ENCODE results near the gene HOXB5. TPM values are rescaled to one million over a fixed set of nuclear protein-coding genes. Genes with fewer than 3 reads are reported as not detected.

The HOXB5 gene
- polyA plus RNA-seq, 4 donors: 23.9 to 51.6 (median 37.1) TPM

DNA sequence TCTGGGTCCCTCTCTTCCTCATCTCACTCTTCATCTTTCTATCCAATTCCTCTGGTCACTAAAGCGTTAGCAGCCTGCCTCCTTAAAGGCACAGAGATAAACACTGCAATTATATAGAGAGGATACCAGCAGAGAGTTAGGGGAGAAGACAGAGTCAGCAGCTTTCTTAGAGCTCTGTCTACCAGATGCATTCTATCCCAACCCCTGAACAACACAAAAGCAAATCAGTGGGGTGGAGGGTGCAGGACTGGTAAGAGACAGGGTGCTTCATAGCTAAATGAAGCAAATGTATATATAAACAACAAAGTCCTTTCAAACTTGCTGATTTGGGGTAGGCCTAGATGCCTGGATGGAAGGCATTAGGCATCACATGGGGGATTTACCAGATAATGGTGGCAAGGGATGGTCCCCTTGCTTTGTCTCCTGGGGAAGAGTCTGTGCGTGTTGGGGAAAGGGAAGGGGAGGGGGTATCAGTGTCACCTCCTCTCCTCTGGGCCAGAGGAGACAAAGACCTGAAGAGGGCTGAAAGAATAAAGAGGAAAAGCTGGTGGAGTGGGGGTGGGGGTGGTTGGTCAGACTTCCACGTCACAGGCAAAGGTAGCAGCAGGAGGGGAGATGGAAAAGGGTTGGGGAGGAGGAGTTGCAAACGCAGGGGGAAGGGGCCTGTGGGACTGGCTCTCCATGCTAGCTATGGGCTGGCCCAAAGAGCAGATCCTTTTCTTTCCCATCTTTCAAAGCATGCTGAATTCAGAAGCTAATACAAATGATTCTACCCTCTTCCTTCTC, 27.5 kb downstream of the HOXB5 start:
- DNase-seq (ENCODE audit: low read depth in 4 of 4, low spot score in 2 of 4): no peak

DNA sequence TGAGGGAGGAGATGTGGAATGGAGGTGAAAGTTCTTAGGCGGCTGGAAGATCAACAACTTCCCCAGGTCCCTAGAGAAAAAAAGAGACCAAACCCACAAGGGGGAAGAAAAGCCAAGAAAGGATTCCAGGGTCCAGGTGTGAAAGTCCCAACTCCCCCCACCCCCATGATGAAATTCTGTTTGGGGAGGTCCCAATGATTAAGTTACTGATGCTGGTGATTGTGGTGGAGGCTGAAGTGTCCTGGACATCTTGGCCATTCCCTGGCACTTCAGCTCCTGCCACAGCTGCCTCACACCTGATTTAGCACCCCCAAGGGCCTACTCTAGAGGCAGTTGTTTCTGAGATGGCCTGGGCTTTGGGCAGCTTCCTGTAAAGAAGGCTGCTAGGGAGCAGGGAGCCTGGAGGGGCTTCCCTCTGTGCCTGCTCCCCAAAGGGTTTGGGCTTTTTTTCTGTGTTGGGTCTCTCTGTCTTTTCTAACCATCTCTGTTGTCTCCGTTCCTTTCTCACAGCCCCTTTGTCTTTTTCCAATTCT, 28.5 kb downstream of the HOXB5 start:
- DNase-seq (ENCODE audit: low read depth in 4 of 4, low spot score in 2 of 4): no peak

DNA sequence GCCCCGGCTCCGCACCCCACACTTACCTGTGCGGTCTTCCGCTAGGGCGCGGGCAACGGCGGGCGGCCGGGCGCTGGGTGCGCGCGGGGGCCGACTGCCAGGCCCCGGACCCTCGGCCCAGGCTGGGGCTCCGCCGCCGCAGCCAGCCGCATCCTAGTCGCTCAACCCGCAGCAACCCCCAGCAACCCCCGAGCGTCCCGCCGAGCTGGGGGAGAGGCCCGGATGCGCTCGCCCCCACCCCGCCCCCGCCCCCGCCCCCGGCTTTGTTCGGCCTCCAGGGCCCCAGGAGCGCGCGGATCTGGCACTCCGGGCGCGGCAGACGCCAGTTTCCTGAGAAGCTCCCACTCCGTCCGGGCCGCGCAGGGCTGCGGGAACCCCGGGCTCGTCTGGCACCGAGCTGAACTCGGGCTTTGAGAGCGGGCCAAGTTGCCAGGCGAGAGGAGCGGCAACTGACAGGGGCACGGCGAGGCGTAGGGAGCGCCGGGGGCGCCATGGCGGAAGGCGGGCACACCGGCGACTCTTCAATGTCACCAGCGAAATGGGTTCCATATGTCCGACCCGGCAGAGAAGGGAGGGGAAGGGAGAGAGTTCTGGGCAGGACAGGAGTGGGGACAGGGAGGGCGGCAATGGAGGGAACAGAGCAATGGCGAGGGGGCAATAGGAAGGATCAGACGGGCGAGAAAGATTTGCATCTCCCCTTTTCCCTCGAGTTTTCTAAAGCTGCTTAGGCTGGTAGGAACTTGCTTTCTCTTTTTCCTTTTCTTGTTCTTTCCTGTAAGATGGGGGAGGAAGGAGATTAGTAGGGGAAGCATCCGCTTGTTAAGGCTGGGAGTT, 29.2 kb downstream of the HOXB5 start:
- DNase-seq (ENCODE audit: low read depth in 4 of 4, low spot score in 2 of 4): no peak

DNA sequence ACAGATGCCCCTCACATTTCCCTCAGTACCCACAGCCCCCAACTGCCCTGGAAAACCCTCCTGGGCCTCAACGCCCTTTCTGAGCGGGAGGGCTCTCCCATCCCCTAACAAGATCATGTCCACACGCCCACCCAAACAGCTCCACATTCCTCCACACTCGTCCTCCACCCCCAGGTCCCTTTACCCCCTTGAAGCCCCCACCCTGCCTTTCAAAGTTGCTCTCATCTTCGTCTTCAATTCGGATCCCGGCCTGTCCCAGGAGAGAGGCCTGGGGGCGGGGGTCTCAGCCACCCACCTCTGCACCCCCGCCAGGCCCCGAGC, 29.8 kb downstream of the HOXB5 start:
- no peak for DNase-seq (ENCODE audit: low read depth in 4 of 4, low spot score in 2 of 4)

DNA sequence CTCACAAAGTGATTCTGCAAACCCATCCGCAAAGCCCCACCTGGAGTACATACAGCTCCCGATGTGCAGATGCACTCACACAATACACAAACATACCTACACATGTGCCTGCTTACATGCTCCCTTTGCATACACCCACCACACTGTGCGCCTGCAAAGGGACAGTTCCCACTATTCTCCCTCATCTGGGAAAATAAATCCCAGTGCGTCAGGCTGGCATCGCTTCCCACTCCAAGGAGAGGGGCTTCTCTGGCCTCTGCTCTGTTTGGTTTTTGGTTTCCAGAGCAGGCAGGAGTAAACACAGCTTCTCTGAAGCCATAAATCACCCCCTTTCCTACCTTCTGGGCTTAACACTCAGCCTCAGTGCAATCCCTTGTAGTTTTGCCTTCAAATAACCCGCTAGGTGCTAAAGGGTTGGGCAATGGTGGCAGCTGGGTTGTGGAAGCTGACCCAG, 30.2 kb downstream of the HOXB5 start:
- no peak for DNase-seq (ENCODE audit: low read depth in 4 of 4, low spot score in 2 of 4)

DNA sequence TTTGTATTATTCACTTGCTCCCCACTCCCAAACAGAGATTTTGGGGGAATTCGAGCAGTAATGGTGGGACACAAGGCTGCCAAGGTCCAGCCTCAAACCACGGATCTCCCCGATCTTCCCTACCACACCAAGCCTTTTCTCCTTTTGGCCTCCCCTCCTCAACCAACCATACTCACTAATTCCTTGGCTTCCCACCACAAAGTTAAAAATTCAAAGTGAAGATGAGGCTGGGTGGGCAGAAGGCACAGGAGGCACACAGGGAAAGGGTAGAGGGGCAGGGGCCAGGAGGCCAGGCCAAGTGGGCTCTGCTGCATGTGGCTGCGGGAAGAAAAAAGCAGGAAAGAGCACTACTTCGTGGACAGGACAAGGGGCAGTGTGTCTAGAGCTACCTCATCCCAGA, 30.6 kb downstream of the HOXB5 start:
- DNase-seq (ENCODE audit: low read depth in 4 of 4, low spot score in 2 of 4): no peak

DNA sequence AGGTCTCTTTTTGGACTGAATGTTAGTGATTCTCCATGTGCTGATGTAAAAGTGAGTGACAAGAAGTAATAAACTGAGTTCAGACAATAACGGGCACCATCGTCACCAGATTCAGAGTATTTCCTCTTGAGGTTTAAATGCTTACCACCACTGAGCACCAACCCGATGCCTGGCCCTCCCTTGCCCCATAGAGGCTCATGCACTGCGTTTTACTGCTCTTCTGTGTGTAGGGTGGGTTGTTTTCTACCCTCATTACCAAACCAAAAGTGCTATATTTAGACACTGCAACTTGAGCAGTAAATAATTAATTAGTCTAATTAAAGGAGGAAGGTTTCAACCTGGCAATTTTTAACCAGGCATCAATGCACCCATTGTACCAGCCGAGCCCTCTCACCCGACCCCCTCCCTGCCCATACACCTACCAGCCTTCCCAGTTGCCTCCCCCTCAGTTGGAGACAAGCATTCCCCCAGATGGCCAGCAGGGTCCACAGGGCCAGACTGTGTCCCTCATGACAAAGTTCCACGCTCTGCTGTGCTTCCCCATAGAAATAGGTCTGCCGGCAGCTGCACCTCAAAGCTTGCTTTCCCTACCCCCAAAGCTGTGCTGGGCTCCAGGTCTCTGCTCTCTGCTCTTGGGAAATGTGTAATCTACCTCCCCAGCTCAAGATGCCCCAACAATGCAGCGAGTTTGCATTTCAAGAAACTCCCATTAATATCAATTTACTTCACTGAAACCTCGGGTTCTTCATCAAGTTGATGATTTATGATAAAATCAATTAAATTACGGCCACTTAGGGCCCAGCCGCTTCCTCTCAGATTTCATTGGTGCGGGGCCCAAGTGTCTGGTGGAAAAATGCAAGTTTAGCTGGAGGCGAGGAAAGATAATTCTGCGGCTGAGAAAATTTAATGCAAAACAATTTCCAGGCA, 31.4 kb downstream of the HOXB5 start:
- no peak for DNase-seq (ENCODE audit: low read depth in 4 of 4, low spot score in 2 of 4)

DNA sequence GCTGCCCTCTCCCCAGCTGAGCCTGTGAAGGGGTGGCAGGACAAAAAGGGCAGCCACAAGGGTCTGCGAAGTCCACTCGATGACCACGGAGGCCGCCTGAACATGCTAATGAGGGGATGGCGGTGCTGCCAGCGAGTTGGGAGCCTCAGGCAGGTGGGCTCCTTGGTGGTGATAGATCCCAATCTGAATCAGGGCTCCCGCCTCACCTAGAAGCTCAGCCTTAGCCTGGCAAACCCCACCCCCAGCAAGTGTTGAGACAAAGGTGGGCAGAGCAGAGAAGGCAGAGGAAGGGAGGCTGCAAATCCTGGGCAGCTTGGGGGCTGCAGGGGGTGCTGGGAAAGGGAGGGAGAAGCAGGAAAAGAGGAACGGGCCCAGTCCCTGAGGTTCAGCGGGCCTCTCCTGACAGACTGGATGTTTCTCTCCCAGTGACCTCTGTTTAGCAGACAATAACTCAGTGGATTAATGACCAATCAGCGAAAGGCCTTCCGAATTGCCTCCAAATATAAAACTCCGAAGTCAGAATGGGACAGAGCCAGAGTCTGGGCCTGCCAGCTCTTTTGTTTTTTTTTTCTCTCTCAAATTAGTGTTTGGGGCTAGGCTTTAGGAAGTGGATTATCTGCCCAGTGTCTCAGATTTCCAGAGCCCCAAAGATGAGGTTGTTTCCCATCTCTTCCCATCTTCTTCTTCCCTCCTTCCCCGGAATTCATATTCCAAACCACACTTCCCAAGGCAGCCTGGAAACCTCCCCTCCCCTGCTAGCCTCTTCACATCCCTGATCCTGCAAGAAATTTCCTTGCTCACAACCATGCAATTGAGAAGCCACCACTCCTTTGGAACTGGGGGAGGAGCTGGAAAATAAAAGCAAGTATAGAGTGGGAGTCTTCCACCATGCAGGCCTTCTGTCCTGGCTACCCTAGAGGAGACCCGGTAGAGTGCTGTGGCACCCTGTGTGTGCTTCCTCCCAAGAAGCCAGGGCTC, 33.5 kb downstream of the HOXB5 start:
- DNase-seq (ENCODE audit: low read depth in 4 of 4, low spot score in 2 of 4): no peak

DNA sequence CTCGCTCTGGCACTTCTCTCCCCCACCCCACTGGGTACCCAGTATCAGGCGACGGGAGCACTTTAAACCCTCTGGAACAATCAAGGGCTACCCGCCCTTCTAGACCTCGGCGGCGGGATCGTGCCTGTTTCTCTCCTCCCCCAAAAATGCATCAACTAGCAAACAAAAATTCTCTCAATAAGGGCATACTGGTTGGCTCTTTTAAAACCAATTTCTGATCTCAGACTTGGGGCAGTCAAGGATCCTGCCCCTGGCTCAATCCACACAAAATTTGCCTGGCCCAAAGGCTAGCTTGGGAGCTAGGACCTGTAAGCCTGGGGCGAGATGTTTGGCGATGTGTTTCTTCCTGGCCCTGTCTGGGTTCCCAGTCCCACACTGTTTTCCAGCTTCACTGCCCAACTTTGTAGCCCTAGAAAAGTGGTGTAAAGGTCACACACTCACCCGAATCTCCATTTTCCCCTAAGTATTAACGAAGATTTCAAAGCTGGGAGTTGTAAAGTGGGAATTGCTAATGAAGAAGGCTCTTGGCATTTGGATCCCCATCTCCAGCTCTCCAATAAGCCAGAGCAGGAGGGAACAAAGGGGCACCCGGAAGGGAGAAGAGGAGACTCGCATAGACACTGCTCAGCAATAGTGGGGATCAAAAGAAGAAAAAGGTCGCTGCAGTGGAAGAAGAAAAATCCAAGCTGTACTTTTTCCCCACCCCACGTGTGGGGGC, 34.3 kb downstream of the HOXB5 start:
- DNase-seq (ENCODE audit: low read depth in 4 of 4, low spot score in 2 of 4): no peak

DNA sequence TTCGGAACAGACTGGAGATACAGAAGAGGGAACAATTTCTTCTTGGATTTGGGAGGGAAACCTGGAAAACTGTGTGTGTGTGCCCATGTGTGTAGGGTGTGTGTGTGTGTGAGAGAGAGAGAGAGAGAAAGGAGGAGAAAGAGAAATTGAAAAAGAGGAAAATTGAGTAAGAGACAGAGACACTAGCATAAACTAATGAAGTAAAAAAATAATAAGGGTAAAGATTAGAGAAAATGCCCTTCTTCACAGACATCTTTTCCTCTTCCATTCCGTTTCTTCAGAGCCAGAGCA, 34.8 kb downstream of the HOXB5 start:
- DNase-seq (ENCODE audit: low read depth in 4 of 4, low spot score in 2 of 4): no peak

DNA sequence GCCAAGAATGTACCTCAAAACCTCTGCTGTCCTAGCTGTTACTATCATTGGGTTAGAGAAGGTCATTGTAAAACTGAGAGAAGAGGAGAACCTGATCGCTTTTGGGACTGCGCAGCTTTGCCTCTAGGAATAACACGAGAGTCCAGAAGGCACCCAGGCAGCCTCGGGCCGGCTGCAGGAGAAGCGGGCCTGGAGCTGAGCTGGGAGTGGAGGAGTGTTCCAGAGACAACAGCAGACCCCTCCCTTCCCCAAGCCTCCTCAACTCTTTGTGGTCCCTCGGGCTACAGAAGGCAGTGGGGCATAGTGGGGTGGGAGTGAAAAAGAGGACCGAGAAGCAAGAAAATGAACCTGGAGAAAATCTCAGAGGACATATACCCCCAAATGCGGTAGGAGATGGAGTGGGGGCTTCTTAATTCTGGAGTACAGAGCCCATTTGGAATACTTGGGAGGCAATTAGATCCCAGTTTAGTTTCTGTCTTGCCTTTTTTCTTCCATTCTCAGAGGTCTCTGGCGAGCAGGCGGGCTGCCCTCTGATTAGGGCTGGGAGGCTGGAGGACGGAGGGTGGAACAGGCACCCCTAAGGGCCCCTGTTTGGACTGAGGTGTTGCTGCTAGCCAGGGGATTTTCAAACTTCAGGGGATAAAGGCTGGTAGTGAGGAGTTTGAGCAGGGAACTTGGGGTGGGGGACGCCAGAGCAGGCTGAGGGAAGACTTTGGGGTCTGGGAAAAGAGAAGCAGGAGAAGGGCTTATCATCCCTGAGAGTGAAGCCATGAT, 35.3 kb downstream of the HOXB5 start:
- no peak for DNase-seq (ENCODE audit: low read depth in 4 of 4, low spot score in 2 of 4)

DNA sequence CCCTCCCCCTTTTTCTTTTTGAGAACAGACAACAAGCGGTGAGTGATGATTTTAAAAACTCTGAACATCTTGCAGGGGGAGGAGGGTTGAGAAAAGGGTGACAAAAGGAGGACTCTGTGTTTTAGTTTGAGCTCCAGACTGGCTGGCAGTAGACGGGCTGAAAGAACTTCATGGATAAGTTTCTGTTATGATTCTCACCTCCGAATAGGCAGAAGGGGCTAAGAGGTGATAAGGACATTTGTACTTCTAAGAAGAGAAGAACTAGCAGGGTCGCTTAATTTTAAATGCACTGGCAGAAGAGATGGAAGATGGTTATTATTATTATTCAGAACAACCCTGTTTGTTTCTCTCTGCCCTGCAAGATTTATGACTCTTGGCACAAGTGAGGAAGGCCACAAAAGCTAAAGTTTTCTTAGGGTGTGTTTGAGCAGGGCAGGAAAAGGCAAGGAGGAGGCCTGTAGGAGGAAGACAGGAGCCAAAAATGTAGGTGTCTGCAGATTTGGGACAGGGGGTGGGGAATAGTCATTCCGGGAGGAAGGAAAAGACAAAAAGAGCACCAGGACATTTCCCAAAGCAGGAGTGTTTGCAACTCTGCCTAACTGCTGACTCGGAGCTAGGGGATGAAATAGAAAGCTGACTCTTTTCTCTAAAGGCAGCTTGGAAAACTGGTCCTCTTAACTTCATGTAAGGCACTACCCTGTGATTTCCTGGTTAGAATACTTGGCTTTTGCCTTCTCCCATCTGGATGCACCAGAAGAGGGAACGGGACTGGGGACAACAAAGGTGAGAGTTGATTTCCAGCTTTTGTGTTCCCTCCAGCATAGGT, 36.8 kb downstream of the HOXB5 start:
- no peak for DNase-seq (ENCODE audit: low read depth in 4 of 4, low spot score in 2 of 4)

DNA sequence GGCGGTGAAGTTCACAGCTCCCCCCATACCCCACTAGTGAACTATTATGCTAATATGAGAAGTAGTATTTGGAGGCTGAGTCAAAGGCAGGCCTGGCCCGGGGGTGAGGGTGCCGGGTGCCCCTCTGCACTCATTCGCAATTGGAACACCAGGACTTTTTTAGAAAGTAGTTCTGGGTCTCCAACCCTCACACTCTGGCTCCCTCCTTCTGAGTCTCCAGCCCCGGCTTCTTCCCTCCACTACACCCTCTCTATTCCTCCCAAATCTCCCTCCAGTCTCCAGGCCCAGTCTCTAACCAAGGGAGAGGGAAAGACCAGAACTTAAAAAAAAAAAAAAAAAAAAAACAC, 37.4 kb downstream of the HOXB5 start:
- DNase-seq (ENCODE audit: low read depth in 4 of 4, low spot score in 2 of 4): no peak

DNA sequence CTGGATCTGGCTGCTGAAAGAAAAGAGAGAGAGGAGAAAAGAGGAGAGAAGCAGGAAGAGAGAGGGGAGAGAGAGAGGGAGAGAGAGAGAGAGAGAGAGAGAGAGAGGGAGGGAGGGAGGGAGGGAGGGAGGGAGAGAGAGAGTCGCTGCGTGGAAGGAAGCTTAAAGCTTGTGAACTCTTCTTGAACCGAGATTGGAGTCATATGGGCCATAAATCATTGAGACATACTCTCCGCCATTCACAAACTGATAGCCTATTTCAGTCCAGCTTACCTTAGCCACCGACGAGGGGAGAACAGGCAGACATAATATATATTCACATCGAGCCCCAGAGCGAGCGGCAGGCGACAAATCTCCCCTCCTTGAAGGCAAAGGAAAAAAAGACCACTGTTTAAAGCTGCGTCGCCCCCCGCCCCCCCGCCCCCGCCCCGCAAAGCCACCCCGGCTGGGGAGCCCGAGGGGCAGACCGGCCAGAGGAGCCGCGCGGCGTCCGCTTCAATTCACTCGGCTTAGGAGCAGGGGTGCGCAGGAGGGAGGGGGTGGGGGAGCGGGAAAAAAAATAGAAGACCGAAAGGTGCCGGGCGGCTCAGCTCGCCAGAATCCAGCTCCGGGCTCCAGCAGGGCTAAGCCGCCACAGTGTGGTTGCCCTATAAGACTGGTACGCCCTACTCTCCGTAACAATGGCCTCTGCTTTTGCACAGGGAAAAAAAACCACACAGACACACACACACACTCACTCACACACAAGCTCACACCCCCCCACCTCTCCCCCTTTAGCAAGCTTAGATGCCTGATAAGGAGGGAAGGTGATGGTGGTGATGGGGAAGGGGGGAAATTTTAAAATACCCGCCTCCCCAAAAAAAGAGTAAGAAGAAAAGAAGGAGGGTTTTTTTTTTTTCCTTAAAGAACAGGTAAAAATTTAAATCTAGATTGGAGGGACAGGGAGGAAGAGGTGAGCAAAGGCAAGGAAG, 38.0 kb downstream of the HOXB5 start:
- peak in 2 of 4 donors; percentile 91 to 95 for DNase-seq (ENCODE audit: low read depth in 4 of 4, low spot score in 2 of 4)

DNA sequence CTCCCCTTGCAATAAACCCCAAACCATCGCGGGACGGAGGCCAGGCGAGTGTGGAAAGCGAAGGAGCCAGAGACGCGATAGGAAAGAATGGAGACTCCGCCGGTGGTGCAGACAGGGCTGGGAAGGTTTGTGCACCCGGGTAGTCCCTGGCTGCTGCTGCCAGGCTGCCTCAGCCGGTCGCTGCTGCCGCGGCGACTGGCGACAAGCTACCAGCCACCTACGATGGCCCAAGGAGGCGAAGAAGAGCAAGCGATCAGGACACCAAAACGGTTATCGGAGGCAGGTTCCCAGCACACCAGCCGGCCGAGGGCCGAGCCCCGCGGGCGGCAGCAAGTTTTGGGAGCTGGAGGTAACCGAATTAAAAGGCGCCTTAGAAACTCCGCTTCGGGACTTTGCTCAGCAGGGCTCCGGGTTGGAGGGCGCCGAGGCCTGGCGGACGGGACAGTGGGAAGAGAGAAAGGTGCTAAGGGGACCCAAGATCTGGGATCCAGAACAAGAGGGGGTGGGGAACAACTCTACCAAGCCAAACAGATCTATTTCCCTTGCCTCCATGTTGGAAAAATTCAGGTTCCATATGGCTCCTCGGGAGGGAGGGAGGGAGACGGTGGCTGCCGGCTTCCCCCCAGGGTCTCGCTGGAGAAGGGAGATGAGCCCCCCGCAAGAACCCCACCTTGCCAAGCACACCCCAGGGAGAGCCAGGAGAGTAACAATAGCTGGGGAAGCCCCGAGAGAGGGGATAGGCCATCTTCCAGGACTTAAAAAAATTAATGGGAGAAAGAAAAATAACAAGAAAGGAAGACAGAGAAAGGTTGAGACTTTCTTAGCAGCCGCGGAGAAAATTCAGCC, 38.9 kb downstream of the HOXB5 start:
- DNase-seq (ENCODE audit: low read depth in 4 of 4, low spot score in 2 of 4): peak in 1 of 4 donors; percentile 8
